K562 (cell line): ENCODE results near the gene COL4A2. TPM values are rescaled to one million over a fixed set of nuclear protein-coding genes. Genes with fewer than 3 reads are reported as not detected.

Experiments
- ATAC-seq: fragments of 200-7000 bp; cut with Tn5 transposase; 3 replicates; pipeline ENCODE4 v1.9.1; 2020; ENCODE audit warnings: moderate library complexity
- BruUV-seq: library from RNA; stranded (reverse); fragments of 400-500 nt; replicated peaks from 2 replicates; lab custom pipeline; 2021; lab: Mats Ljungman, UMichigan
- CTCF ChIA-PET: fragments of 300-600 bp; formaldehyde crosslinking; extraction: SDS; loops from one replicate; lab custom pipeline; 2021; ENCODE audit warnings: low intra/inter-chr PET ratio; lab: Yijun Ruan, JAX
- POLR2A ChIA-PET: fragments of 300-600, 350-650 bp; sonication (Branson Sonifier 250); formaldehyde crosslinking; extraction: SDS; loops from one replicate; lab custom pipeline; 2021; ENCODE audit warnings: antibody characterized with exemption, inconsistent platforms; lab: Yijun Ruan, JAX
- DNase-seq, 4 experiments: peaks; one replicate each; pipeline versions ENCODE4 v3.0.0 to v3.0.0-alpha.2; 2011 to 2018; ENCODE audit warnings: low spot score in 3 of 4, mixed read lengths in 3 of 4; ENCODE audit errors: extremely low read depth in 1 of 4
- FAIRE-seq: peaks from 2 replicates; lab custom pipeline; 2011; peaks lifted over from hg19 to GRCh38; lab: Jason Lieb, UNC
- H2AFZ ChIP-seq: 2 replicates; pipeline ENCODE4 v1.6.0; 2011; ENCODE audit warnings: low read depth, low read length, control low read depth, inconsistent platforms
- H3K27ac ChIP-seq: fragments of 200-600 bp; 3 replicates; pipeline ENCODE4 v1.8.0; 2011; ENCODE audit warnings: low read depth, mild to moderate bottlenecking, control low read depth, inconsistent platforms, low read length, moderate library complexity, mixed read lengths; ENCODE audit errors: extremely low read depth
- H3K27me3 ChIP-seq, 2 experiments: fragments of 300-600 bp in 1 of 2; 2 replicates in 1 of 2; 3 replicates in 1 of 2; pipeline versions ENCODE4 v1.6.0 to v1.8.0; 2011; ENCODE audit warnings: inconsistent platforms in 2 of 2, low read length in 2 of 2, mild to moderate bottlenecking in 1 of 2, mixed read lengths in 1 of 2, moderate library complexity in 1 of 2; ENCODE audit not compliant: control insufficient read depth in 2 of 2, insufficient read depth in 2 of 2
- H3K36me3 ChIP-seq: fragments of 300-600 bp; 3 replicates; pipeline ENCODE4 v1.8.0; 2011; ENCODE audit warnings: mild to moderate bottlenecking, low read length, inconsistent platforms; ENCODE audit not compliant: control insufficient read depth, insufficient read depth
- H3K4me1 ChIP-seq, 2 experiments: fragments of 200-600 bp in 1 of 2; replicated peaks in 1 of 2; 2 replicates in 1 of 2; 3 replicates in 1 of 2; pipeline versions ENCODE4 v1.5.1 to v1.8.0; 2011; ENCODE audit warnings: inconsistent platforms in 2 of 2, low read length in 2 of 2, mild to moderate bottlenecking in 1 of 2, mixed read lengths in 1 of 2, moderate library complexity in 1 of 2; ENCODE audit not compliant: control insufficient read depth in 2 of 2, insufficient read depth in 2 of 2
- H3K4me2 ChIP-seq: 2 replicates; pipeline ENCODE4 v1.6.1; 2011; ENCODE audit warnings: low read length, control low read depth, inconsistent platforms, mixed read lengths; ENCODE audit not compliant: insufficient read depth
- H3K4me3 ChIP-seq: fragments of 200-600 bp; sonication (generic), shearing (Covaris generic); 2 replicates; pipeline ENCODE4 v1.5.1; 2016; ENCODE audit warnings: control low read depth, inconsistent platforms
- H3K79me2 ChIP-seq: fragments of 200-600 bp; 3 replicates; pipeline ENCODE4 v1.8.0; 2011; ENCODE audit warnings: low read length, inconsistent platforms; ENCODE audit not compliant: control insufficient read depth, insufficient read depth
- H3K9ac ChIP-seq, 2 experiments: 2 replicates each; pipeline versions ENCODE4 v1.6.0 to v1.6.1; 2011; ENCODE audit warnings: low read depth in 2 of 2, low read length in 2 of 2, control low read depth in 1 of 2, inconsistent platforms in 1 of 2, mild to moderate bottlenecking in 1 of 2, mixed read lengths in 1 of 2; ENCODE audit not compliant: insufficient read depth in 1 of 2
- H3K9me1 ChIP-seq: one replicate; pipeline ENCODE4 v1.6.0; 2011; ENCODE audit warnings: inconsistent platforms, mild to moderate bottlenecking, low read length, moderate library complexity; ENCODE audit not compliant: control insufficient read depth, insufficient read depth
- H3K9me3 ChIP-seq: replicated peaks from 2 replicates; pipeline ENCODE4 v1.5.1; 2011; ENCODE audit warnings: low read depth, low read length, inconsistent platforms; ENCODE audit not compliant: control insufficient read depth, insufficient read depth
- H4K20me1 ChIP-seq: replicated peaks from 2 replicates; pipeline ENCODE4 v1.6.1; 2011; ENCODE audit warnings: low read length, inconsistent platforms, mixed read lengths; ENCODE audit not compliant: control insufficient read depth, insufficient read depth
- JUN ChIP-seq, 2 experiments: sonication (generic) in 1 of 2; formaldehyde crosslinking in 1 of 2; IDR thresholded peaks; 2 replicates each; pipeline versions ENCODE4 v1.6.1 to v1.8.0; 2012 to 2022; ENCODE audit warnings: borderline replicate concordance in 2 of 2, mild to moderate bottlenecking in 2 of 2, improper control_type of control experiment in 1 of 2, low read depth in 1 of 2, low read length in 1 of 2, missing genetic modification reagents in 1 of 2
- UBTF ChIP-seq, 2 experiments: IDR thresholded peaks; 2 replicates each; pipeline ENCODE4 v1.6.1; 2012; ENCODE audit warnings: improper control_type of control experiment in 2 of 2, low read depth in 2 of 2, low read length in 2 of 2, borderline replicate concordance in 1 of 2
- XRCC5 ChIP-seq: fragments of 200-400 bp; formaldehyde crosslinking; IDR thresholded peaks from 2 replicates; pipeline ENCODE4 v1.6.1; 2017; ENCODE audit warnings: low read depth, mild to moderate bottlenecking, low read length
- ZC3H8 ChIP-seq: fragments of 450-650 bp; IDR thresholded peaks from 2 replicates; pipeline ENCODE4 v1.6.1; 2017
- ZHX1 ChIP-seq: fragments of 150-350 bp; conservative IDR thresholded peaks from 2 replicates; pipeline ENCODE4 v1.6.1; 2014; ENCODE audit warnings: low read length
- ZNF384 ChIP-seq: IDR thresholded peaks from 2 replicates; pipeline ENCODE4 v1.6.1; 2012; ENCODE audit warnings: low read depth, low read length, improper control_type of control experiment
- ZNF644 ChIP-seq: fragments of 200-800 bp; sonication (Bioruptor generic); IDR thresholded peaks from 2 replicates; pipeline ENCODE4 v1.6.1; 2016; ENCODE audit warnings: low read depth, missing genetic modification characterization, missing compliant biosample characterization
- WGBS: fragments of 100-300 bp; shearing (Covaris generic); methylation state at CpG from one replicate; pipeline ENCODE4 v1.1.6; 2016; ENCODE audit warnings: low coverage, mixed read lengths; ENCODE audit not compliant: insufficient coverage; ENCODE audit errors: missing lambda C conversion rate; 5-methylcytosine and 5-hydroxymethylcytosine counted together
- in situ Hi-C: fragments of 300-500 bp; cut with MboI; formaldehyde crosslinking; loops from 4 replicates; pipeline ENCODE4 v1.15.0; 2018; ENCODE audit warnings: inconsistent platforms, mixed read lengths
- intact Hi-C: fragments of 100-400 bp; cut with micrococcal nuclease; formaldehyde crosslinking; loops from 2 replicates; pipeline ENCODE4 v1.14.2; 2022
- polyA plus RNA-seq, 8 experiments: library from polyadenylated mRNA; depleted of rRNA in 4 of 8; stranded (reverse) in 5 of 8; unstranded in 3 of 8; fragments of >200 nt; fragmentation: Nextera tagmentation in 2 of 8; fragmentation: Illumina TruSeq in 1 of 8; extraction: Ambion mirVana in 2 of 8; extraction: Trizol in 1 of 8; gene quantifications; 2 replicates each; pipeline versions ENCODE4 v1.2.1 to v1.2.3, GENCODE V29; 2011 to 2014; ENCODE audit warnings: inconsistent platforms in 1 of 8, missing spikeins in 1 of 8
- total RNA-seq, 7 experiments: library from RNA; depleted of rRNA in 6 of 7; stranded (reverse); fragments of >200 nt in 6 of 7; fragmentation: Illumina TruSeq in 2 of 7; extraction: Trizol in 2 of 7; gene quantifications; 2 replicates each; pipeline versions ENCODE4 v1.2.1 to v1.2.3, GENCODE V29; 2011 to 2021; ENCODE audit warnings: low replicate concordance in 1 of 7
- TF ChIP-seq, protein P1 (sequence below): fragments of 450-650 bp; formaldehyde crosslinking; IDR thresholded peaks from 2 replicates; pipeline ENCODE4 v1.4.0; 2020; ENCODE audit warnings: mild to moderate bottlenecking, mixed read lengths

COL4A2 gene
- total and polyA plus RNA-seq, 9 of the 15 experiments (the other 6 are each of a cell fraction or from before 2014, with no cell fraction given) = 0.13 to 15.2 (median 8.1) TPM

GRCh38 chr13:110359840-110360301 is 52.8 kb downstream of the COL4A2 start (continued):
- TF ChIP-seq, protein P1, sequence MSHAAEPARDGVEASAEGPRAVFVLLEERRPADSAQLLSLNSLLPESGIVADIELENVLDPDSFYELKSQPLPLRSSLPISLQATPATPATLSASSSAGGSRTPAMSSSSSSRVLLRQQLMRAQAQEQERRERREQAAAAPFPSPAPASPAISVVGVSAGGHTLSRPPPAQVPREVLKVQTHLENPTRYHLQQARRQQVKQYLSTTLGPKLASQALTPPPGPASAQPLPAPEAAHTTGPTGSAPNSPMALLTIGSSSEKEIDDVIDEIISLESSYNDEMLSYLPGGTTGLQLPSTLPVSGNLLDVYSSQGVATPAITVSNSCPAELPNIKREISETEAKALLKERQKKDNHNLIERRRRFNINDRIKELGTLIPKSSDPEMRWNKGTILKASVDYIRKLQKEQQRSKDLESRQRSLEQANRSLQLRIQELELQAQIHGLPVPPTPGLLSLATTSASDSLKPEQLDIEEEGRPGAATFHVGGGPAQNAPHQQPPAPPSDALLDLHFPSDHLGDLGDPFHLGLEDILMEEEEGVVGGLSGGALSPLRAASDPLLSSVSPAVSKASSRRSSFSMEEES (CRISPR knock-in tag) = no peak
- TF ChIP-seq JUN (IDR thresholded peaks at IDR 0.05; ENCODE audit: borderline replicate concordance, low read depth, low read length) (no peak), JUN (CRISPR knock-in tag; IDR thresholded peaks at IDR 0.05; ENCODE audit: borderline replicate concordance) (no peak)
- TF ChIP-seq, all 486 proteins: peak for 0

GRCh38 chr13:110360598-110360997 is 53.5 kb downstream of the COL4A2 start:
- H3K4me2 ChIP-seq = no peak overlapping the region
- no peak overlapping the region for H2AFZ ChIP-seq
- H3K27ac ChIP-seq = no peak overlapping the region
- no peaks in the 10 kb centered on the region for H4K20me1 ChIP-seq
- ChIA-PET POLR2A (interaction anchor here (0.6 kb wide), 1 partner anchor 551 kb away, joined by 3 read pairs; no protein-coding TSS in a partner anchor), CTCF (no interaction called here)
- no peak overlapping the region for H3K4me3 ChIP-seq
- DNase-seq = no peak
- FAIRE-seq = no peak
- intact Hi-C loops (no loop called here), in situ Hi-C loops (no loop called here)
- H3K9me1 ChIP-seq = no peaks in the 10 kb centered on the region
- ATAC-seq = no peak
- H3K36me3 ChIP-seq = no peaks in the 10 kb centered on the region
- no peak overlapping the region for H3K9ac ChIP-seq
- H3K79me2 ChIP-seq = no peaks in the 10 kb centered on the region
- no peak for TF ChIP-seq XRCC5
- no peak for TF ChIP-seq ZNF644 (tag)
- TF ChIP-seq ZNF384 = no peak
- no peak for TF ChIP-seq ZHX1
- no peak for TF ChIP-seq ZC3H8
- TF ChIP-seq UBTF (IDR thresholded peaks at IDR 0.05; ENCODE audit: borderline replicate concordance in 1 of 2, low read depth in 2 of 2, low read length in 2 of 2) = no peak
- no peaks in the 10 kb centered on the region for H3K9me3 ChIP-seq
- no TSS peak for BruUV-seq
- peaks cover 0 to 11% of the 10 kb centered on the region in 2 experiments; a peak in 2 of 5 replicates for H3K27me3 ChIP-seq
- WGBS = 0% methylated on average over 11 of the region's 11 CpGs
- H3K4me1 ChIP-seq = no peaks in the 10 kb centered on the region
